ENCODE results near the gene PIGC. TPM values are rescaled to one million over a fixed set of nuclear protein-coding genes. Genes with fewer than 3 reads are reported as not detected.

The PIGC gene
- total RNA-seq, 2 experiments from 2014 or later: 17.5 to 18.7 TPM

DNA sequence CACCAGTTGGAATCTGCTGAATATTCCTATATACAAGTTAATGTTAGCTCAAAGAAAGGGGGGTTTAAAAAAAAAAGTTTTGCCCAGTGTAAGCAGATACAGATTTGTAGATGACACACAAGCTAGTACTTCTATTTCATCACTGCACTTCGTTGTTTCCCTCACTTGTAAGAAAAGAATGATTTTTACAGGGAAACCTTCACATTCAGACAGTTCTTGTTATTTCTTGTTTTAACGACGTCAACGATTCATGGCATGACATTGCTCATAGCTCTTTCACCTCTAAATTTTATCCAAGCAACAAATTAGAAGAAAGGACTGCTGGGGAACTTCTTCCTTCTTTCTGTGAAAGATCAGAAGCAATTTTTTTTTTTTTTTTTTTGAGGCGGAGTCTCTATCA lies 49.1 kb downstream of the PIGC start:
- Mint-ChIP-seq H3K9me3 (no peaks in the 10 kb centered on the region), H3K27me3 (ENCODE audit: low read depth) (no peaks in the 10 kb centered on the region), H3K4me3 (peak overlapping the region; percentile 49), H3K27ac (peak overlapping the region; percentile 70), H3K36me3 (ENCODE audit: low read depth) (no peaks in the 10 kb centered on the region), H3K4me1 (ENCODE audit: low read depth) (peaks cover 87% of the 10 kb centered on the region)
- no peak for DNase-seq
- CTCF ChIA-PET: interaction anchor here (0.6 to 4.0 kb wide), 13 partner anchors 14 to 392 kb away, joined by 3 to 22 read pairs (median 4); no protein-coding TSS in a partner anchor
- intact Hi-C loops (cut with micrococcal nuclease): loop anchor here (1.0 to 10.0 kb wide), 12 partner anchors 15 to 740 kb away; partner anchors contain the start of genes METTL13, MYOC, PIGC and VAMP4

DNA sequence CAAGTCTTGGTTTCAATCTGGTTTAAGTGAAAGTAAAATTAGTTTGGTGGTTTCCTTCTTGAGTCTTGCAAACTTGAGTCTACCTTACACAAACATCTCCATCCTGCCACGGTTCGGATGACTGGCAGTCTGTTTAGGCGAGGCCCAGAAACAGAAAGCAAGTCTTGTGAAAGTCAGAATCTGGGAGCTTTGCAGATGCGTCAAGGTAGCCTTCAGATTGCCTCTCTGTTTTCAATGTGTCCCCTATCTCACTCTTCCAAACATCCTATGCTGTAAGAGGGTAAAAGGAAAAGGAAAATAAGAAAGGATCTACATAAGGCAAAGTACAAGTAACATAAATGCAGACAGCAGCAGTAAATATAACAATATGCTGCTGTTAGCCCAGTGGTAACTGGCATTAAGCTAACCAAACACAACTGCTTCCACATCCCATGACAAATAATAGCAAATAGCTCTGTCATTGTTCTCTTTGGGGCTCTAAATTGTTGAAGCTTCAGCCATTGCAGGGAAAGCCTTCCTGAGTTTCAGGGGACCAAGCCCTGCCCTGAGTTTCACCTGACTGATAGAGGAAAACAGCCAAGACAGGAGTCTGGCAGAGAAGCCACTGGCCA lies 49.6 kb downstream of the PIGC start:
- Mint-ChIP-seq H3K4me1 (ENCODE audit: low read depth) (peaks cover 81% of the 10 kb centered on the region), H3K36me3 (ENCODE audit: low read depth) (no peaks in the 10 kb centered on the region), H3K9me3 (no peaks in the 10 kb centered on the region), H3K4me3 (peak overlapping the region; percentile 49), H3K27ac (peak overlapping the region; percentile 70), H3K27me3 (ENCODE audit: low read depth) (no peaks in the 10 kb centered on the region)
- peak; percentile 89 for DNase-seq
- intact Hi-C loops (cut with micrococcal nuclease): loop anchor here (1.0 to 10.0 kb wide), 10 partner anchors 14 to 739 kb away; partner anchors contain the start of genes METTL13 and MYOC
- CTCF ChIA-PET: interaction anchor here (0.6 to 4.0 kb wide), 11 partner anchors 14 to 392 kb away, joined by 3 to 22 read pairs (median 5); no protein-coding TSS in a partner anchor

DNA sequence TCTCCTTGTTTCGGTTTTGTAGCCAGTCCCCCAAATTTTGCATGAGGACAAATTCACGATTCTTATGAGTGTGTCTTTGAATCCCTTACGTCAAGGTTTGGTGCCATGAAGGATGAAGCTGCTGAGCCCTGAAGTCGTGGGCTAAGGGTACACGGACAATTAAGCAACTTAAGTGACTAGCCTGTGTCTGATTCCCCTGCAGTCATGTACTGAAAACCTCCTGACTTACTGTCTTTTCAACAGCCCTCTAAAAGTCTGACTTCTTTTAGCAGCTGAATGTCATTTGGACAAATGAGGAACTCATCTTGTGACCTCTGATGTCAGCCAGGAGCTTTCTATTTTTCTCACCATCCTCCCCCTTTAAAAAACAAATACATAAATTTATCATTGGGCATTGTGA lies 50.5 kb downstream of the PIGC start:
- Mint-ChIP-seq H3K9me3 (no peaks in the 10 kb centered on the region), H3K4me1 (ENCODE audit: low read depth) (peaks cover 72% of the 10 kb centered on the region), H3K27ac (no peak overlapping the region), H3K27me3 (ENCODE audit: low read depth) (no peaks in the 10 kb centered on the region), H3K36me3 (ENCODE audit: low read depth) (no peaks in the 10 kb centered on the region), H3K4me3 (no peak overlapping the region)
- no peak for DNase-seq
- CTCF ChIA-PET: interaction anchor here (0.8 to 4.0 kb wide), 3 partner anchors 34 to 259 kb away, joined by 4 to 22 read pairs (median 14); no protein-coding TSS in a partner anchor
- intact Hi-C loops (cut with micrococcal nuclease): loop anchor here (5.0 to 10.0 kb wide), 2 partner anchors 611 to 739 kb away; partner anchors contain the start of genes METTL13 and MYOC

DNA sequence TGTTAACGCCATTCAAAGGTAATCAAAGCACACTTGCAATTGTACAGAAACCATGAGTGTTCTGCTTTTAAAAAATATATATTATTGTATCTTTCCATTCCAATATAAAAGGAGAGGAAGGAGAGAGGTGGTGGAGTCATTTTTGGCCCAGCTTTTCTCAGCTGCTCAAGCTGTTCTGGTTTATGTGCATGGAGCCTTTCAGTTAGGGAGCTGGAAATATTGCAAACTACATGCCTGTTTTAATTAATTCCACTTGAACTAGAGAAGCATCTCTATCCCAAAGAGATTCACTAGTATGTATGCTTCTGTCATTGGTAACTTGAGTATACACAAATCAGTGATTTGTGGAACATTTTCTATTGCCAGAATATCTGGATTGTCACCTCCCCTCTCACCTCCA lies 51.9 kb downstream of the PIGC start:
- H3K4me1 Mint-ChIP-seq (ENCODE audit: low read depth): peaks cover 58% of the 10 kb centered on the region

More for the DNA sequence above, 51.9 kb downstream of the PIGC start:
- CTCF ChIA-PET: interaction anchor here (1.1 kb wide), 1 partner anchor 48 kb away, joined by 3 read pairs; no protein-coding TSS in a partner anchor
- H3K36me3 Mint-ChIP-seq (ENCODE audit: low read depth): no peaks in the 10 kb centered on the region
- no peaks in the 10 kb centered on the region for H3K27me3 Mint-ChIP-seq (ENCODE audit: low read depth)
- intact Hi-C loops (cut with micrococcal nuclease): loop anchor here (5.0 to 10.0 kb wide), 2 partner anchors 610 to 737 kb away; partner anchors contain the start of genes METTL13 and MYOC
- H3K27ac Mint-ChIP-seq: no peak overlapping the region
- DNase-seq: no peak
- H3K4me3 Mint-ChIP-seq: no peak overlapping the region
- no peaks in the 10 kb centered on the region for H3K9me3 Mint-ChIP-seq

Other genes starting within 250 kb of the PIGC start
- not detected for gene C1orf105, start 23.4 kb downstream of the PIGC start, total RNA-seq
- 10 to 100 TPM; 23.9 TPM for gene SUCO, start 89.1 kb upstream of the PIGC start, total RNA-seq
- under 1 TPM; 0.31 to 0.67 TPM for gene FASLG, start 215.0 kb upstream of the PIGC start, total RNA-seq